ENCODE measurements around the gene SUCLG2. TPM values are rescaled to one million over a fixed set of nuclear protein-coding genes. Genes with fewer than 3 reads are reported as not detected.

SUCLG2 gene
- total and polyA plus RNA-seq, 10 of the 15 experiments (the other 5 are each of a cell fraction or from before 2014, with no cell fraction given): 17.8 to 50.9 (median 37.2) TPM

DNA sequence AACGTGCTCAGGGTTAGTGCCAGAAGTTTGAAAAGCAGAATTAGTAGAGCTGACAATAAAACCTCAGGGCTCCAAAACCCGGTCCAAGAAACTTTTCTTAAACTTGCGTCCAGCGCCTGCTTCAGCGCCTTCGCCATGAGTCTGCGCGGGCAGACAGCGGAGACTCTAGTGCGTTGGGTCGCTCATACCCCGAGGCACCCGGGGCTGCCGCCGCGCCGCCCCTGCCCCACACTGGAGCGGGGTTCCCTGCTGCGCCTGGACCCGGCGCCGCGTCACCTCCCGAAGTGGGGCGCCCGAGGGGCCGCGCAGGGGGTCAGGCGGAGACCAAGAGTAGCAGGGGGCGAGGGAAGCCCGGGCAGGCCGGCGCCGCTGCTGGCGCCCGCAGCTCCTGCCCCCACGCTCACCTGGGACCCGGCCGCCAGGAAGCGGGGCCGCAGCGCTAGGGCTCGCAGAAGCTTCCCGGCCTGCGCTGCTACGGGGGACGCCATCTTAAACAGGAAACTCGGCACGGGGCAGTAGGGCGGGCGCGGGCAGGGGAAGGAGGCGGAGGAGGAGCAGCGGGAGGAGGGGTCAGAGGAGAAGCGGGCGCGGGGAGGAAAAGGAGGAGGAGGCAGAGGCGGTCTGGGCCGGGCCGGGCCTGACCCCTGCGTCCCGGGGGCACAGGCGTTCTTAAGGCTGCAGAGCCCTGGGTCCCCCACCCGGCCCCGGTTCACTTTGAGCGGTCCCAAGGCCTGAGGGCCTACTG lies at the start of gene SUCLG2 (continued):
- TF ChIP-seq, protein P1, sequence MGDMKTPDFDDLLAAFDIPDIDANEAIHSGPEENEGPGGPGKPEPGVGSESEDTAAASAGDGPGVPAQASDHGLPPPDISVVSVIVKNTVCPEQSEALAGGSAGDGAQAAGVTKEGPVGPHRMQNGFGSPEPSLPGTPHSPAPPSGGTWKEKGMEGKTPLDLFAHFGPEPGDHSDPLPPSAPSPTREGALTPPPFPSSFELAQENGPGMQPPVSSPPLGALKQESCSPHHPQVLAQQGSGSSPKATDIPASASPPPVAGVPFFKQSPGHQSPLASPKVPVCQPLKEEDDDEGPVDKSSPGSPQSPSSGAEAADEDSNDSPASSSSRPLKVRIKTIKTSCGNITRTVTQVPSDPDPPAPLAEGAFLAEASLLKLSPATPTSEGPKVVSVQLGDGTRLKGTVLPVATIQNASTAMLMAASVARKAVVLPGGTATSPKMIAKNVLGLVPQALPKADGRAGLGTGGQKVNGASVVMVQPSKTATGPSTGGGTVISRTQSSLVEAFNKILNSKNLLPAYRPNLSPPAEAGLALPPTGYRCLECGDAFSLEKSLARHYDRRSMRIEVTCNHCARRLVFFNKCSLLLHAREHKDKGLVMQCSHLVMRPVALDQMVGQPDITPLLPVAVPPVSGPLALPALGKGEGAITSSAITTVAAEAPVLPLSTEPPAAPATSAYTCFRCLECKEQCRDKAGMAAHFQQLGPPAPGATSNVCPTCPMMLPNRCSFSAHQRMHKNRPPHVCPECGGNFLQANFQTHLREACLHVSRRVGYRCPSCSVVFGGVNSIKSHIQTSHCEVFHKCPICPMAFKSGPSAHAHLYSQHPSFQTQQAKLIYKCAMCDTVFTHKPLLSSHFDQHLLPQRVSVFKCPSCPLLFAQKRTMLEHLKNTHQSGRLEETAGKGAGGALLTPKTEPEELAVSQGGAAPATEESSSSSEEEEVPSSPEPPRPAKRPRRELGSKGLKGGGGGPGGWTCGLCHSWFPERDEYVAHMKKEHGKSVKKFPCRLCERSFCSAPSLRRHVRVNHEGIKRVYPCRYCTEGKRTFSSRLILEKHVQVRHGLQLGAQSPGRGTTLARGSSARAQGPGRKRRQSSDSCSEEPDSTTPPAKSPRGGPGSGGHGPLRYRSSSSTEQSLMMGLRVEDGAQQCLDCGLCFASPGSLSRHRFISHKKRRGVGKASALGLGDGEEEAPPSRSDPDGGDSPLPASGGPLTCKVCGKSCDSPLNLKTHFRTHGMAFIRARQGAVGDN (IDR thresholded peaks at IDR 0.05): peak; percentile 40; the same call in 1 of the 2 replicates
- TF ChIP-seq, protein P2, sequence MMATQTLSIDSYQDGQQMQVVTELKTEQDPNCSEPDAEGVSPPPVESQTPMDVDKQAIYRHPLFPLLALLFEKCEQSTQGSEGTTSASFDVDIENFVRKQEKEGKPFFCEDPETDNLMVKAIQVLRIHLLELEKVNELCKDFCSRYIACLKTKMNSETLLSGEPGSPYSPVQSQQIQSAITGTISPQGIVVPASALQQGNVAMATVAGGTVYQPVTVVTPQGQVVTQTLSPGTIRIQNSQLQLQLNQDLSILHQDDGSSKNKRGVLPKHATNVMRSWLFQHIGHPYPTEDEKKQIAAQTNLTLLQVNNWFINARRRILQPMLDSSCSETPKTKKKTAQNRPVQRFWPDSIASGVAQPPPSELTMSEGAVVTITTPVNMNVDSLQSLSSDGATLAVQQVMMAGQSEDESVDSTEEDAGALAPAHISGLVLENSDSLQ (IDR thresholded peaks at IDR 0.05): no peak
- 0 out of 2 replicates have a peak, but pooled peaks have one; percentile 25 for TF ChIP-seq TCF3 (IDR thresholded peaks at IDR 0.05; ENCODE audit: borderline replicate concordance, insufficient read depth, low read depth, low read length)
- no peak for TF ChIP-seq HDAC2 (IDR thresholded peaks at IDR 0.05)
- no peak for TF ChIP-seq NFYB (IDR thresholded peaks at IDR 0.05; ENCODE audit: insufficient read depth, low read depth, low read length)
- no peak for TF ChIP-seq IRF4 (IDR thresholded peaks at IDR 0.05; ENCODE audit: low read depth, low read length)
- TF ChIP-seq NR2C2 (IDR thresholded peaks at IDR 0.05; ENCODE audit: borderline replicate concordance, control insufficient read depth, insufficient read length, low read depth): no peak
- TF ChIP-seq HDGF (IDR thresholded peaks at IDR 0.05): peak; percentile 81
- TF ChIP-seq CUX1 (IDR thresholded peaks at IDR 0.05; ENCODE audit: insufficient replicate concordance, low read depth, low read length): no peak
- TF ChIP-seq, protein P3, sequence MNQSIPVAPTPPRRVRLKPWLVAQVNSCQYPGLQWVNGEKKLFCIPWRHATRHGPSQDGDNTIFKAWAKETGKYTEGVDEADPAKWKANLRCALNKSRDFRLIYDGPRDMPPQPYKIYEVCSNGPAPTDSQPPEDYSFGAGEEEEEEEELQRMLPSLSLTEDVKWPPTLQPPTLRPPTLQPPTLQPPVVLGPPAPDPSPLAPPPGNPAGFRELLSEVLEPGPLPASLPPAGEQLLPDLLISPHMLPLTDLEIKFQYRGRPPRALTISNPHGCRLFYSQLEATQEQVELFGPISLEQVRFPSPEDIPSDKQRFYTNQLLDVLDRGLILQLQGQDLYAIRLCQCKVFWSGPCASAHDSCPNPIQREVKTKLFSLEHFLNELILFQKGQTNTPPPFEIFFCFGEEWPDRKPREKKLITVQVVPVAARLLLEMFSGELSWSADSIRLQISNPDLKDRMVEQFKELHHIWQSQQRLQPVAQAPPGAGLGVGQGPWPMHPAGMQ (IDR thresholded peaks at IDR 0.05; ENCODE audit: borderline replicate concordance): no peak
- no peak for TF ChIP-seq ATF7 (IDR thresholded peaks at IDR 0.05; ENCODE audit: low read depth)
- TF ChIP-seq BHLHE40 (IDR thresholded peaks at IDR 0.05; ENCODE audit: borderline replicate concordance in 1 of 2, low read depth in 2 of 2, low read length in 1 of 2): peak; percentile 82 to 87
- TF ChIP-seq CHD2 (IDR thresholded peaks at IDR 0.05; ENCODE audit: borderline replicate concordance, low read depth, low read length): 0 out of 2 replicates have a peak, but pooled peaks have one; percentile 18
- TF ChIP-seq, protein P4, sequence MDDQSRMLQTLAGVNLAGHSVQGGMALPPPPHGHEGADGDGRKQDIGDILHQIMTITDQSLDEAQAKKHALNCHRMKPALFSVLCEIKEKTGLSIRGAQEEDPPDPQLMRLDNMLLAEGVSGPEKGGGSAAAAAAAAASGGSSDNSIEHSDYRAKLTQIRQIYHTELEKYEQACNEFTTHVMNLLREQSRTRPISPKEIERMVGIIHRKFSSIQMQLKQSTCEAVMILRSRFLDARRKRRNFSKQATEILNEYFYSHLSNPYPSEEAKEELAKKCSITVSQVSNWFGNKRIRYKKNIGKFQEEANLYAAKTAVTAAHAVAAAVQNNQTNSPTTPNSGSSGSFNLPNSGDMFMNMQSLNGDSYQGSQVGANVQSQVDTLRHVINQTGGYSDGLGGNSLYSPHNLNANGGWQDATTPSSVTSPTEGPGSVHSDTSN (IDR thresholded peaks at IDR 0.05; ENCODE audit: insufficient replicate concordance, low read depth, low read length): no peak
- TF ChIP-seq NBN (IDR thresholded peaks at IDR 0.05): no peak
